ENCODE data around the gene SHROOM3.

DNA sequence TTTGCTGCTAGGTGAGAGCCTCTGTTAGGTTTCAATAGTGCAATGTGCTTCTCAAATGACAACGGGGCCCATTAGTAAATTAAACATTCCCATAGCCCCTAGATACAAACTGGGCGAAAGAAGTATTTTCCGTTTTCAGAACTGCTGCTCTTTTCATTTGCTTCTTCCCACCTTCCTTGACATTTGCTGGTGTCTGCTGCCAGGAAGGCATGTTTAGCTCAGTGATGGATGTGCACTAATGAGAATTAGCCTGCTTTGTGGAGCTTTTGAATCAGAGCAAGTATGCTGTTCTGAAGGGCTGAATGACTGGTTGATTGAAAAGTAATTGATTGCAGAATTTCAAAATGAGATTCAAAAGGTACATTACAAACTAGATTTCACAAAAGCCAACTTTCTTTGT, 57.0 kb downstream of the SHROOM3 start:
- TF ChIP-seq SMC3 (conservative IDR thresholded peaks at IDR 0.05; ENCODE audit: poor library complexity) (no peak), POLR2AphosphoS5 (IDR thresholded peaks at IDR 0.05) (no peak), EP300 (conservative IDR thresholded peaks at IDR 0.05; ENCODE audit: poor library complexity, severe bottlenecking) (no peak), EZH2 (IDR thresholded peaks at IDR 0.05; ENCODE audit: borderline replicate concordance, insufficient read depth, low read length, poor library complexity, severe bottlenecking) (no peak), TAF1 (IDR thresholded peaks at IDR 0.05; ENCODE audit: low read depth) (no peak)
- TF ChIP-seq, protein P1, sequence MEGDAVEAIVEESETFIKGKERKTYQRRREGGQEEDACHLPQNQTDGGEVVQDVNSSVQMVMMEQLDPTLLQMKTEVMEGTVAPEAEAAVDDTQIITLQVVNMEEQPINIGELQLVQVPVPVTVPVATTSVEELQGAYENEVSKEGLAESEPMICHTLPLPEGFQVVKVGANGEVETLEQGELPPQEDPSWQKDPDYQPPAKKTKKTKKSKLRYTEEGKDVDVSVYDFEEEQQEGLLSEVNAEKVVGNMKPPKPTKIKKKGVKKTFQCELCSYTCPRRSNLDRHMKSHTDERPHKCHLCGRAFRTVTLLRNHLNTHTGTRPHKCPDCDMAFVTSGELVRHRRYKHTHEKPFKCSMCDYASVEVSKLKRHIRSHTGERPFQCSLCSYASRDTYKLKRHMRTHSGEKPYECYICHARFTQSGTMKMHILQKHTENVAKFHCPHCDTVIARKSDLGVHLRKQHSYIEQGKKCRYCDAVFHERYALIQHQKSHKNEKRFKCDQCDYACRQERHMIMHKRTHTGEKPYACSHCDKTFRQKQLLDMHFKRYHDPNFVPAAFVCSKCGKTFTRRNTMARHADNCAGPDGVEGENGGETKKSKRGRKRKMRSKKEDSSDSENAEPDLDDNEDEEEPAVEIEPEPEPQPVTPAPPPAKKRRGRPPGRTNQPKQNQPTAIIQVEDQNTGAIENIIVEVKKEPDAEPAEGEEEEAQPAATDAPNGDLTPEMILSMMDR (IDR thresholded peaks at IDR 0.05; ENCODE audit: poor library complexity, severe bottlenecking), result no peak

Measured in neural cell (in vitro differentiated cells).